Measurements from ENCODE around the gene ZNF212. TPM values are rescaled to one million over a fixed set of nuclear protein-coding genes. Genes with fewer than 3 reads are reported as not detected.

Gene ZNF212
- total RNA-seq = 10 to 100 TPM in 2 of 4 donors, 1 to 10 TPM in 2; 8.4 to 12.6 (median 10.5) TPM

GRCh38 chr7:149239345-149240143, at the start of gene ZNF212:
TSS of gene ZNF212 (plus strand) at chr7:149239651. CDS start at chr7:149239779, 128 bp downstream.
- Histone ChIP-seq H3K4me1 (peaks cover 5 to 34% (median 19%) of the 10 kb centered on the region in 4 donors), H3K27me3 (no peaks in the 10 kb centered on the region), H3K36me3 (no peaks in the 10 kb centered on the region), H3K27ac (peak within 1 kb of the TSS; percentile 43 to 82 (median 78)), H3K4me3 (peak within 1 kb of the TSS; percentile 75 to 97 (median 89)), H3K9me3 (peaks cover 0 to 6% (median 0%) of the 10 kb centered on the region in 4 donors)
- WGBS, 2 donors = 1% methylated on average over 53 to 64 of the region's 64 CpGs
- peak; percentile 79 to 86 for DNase-seq (ENCODE audit: low spot score in 2 of 2)
- TF ChIP-seq, protein P1, sequence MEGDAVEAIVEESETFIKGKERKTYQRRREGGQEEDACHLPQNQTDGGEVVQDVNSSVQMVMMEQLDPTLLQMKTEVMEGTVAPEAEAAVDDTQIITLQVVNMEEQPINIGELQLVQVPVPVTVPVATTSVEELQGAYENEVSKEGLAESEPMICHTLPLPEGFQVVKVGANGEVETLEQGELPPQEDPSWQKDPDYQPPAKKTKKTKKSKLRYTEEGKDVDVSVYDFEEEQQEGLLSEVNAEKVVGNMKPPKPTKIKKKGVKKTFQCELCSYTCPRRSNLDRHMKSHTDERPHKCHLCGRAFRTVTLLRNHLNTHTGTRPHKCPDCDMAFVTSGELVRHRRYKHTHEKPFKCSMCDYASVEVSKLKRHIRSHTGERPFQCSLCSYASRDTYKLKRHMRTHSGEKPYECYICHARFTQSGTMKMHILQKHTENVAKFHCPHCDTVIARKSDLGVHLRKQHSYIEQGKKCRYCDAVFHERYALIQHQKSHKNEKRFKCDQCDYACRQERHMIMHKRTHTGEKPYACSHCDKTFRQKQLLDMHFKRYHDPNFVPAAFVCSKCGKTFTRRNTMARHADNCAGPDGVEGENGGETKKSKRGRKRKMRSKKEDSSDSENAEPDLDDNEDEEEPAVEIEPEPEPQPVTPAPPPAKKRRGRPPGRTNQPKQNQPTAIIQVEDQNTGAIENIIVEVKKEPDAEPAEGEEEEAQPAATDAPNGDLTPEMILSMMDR (IDR thresholded peaks at IDR 0.05) = peak; percentile 80 to 96 (median 87)
- TF ChIP-seq EP300 (IDR thresholded peaks at IDR 0.05) (peak; percentile 64 to 89), POLR2A (IDR thresholded peaks at IDR 0.05) (peak in 1 of 2 donors; percentile 49)

DNA sequence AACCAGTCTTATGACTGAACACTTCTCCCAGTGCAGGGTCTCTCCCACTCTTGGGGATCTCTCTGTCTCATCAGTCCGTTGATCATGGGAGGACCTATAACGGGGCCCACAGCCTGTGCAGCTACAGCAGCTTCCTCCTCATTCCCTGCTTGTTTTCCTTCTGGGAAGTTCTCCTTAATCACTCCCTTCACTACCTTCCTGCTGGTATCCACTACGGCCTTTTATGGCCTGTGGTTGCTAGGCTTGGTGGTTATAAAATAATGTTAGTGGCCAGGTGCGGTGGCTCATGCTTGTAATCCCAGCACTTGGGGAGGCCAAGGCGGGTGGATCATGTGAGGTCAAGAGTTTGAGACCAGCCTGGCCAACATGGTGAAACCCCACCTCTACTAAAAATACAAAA, 47.6 kb upstream of the ZNF212 start:
- Histone ChIP-seq H3K4me3 (no peak overlapping the region), H3K4me1 (peaks cover 0 to 21% (median 10%) of the 10 kb centered on the region in 4 donors), H3K9me3 (no peaks in the 10 kb centered on the region), H3K27ac (no peak overlapping the region), H3K36me3 (no peaks in the 10 kb centered on the region), H3K27me3 (no peaks in the 10 kb centered on the region)
- DNase-seq (ENCODE audit: low spot score in 2 of 2) = no peak
- TF ChIP-seq, protein P1 (IDR thresholded peaks at IDR 0.05) = no peak
- TF ChIP-seq POLR2A (IDR thresholded peaks at IDR 0.05) (no peak), EP300 (IDR thresholded peaks at IDR 0.05) (no peak)
- 42 to 54% methylated on average over 5 of the region's 5 CpGs for WGBS, 2 donors

GRCh38 chr7:149194799-149195179, 44.7 kb upstream of the ZNF212 start:
- 84 to 89% methylated on average over 4 of the region's 4 CpGs for WGBS, 2 donors
- TF ChIP-seq EP300 (IDR thresholded peaks at IDR 0.05) (no peak), POLR2A (IDR thresholded peaks at IDR 0.05) (no peak)
- TF ChIP-seq, protein P1 (IDR thresholded peaks at IDR 0.05) = no peak
- H3K4me3 ChIP-seq = peak overlapping the region; percentile 79 to 89 (median 85)
- peak overlapping the region; percentile 76 to 93 (median 88) for H3K27ac ChIP-seq
- DNase-seq (ENCODE audit: low spot score in 2 of 2) = no peak
- peaks cover 2 to 20% (median 14%) of the 10 kb centered on the region in 3 donors for H3K36me3 ChIP-seq
- no peaks in the 10 kb centered on the region for H3K9me3 ChIP-seq
- peaks cover 0 to 28% (median 17%) of the 10 kb centered on the region in 4 donors for H3K4me1 ChIP-seq
- H3K27me3 ChIP-seq = no peaks in the 10 kb centered on the region

GRCh38 chr7:149195180-149196150, 44.0 kb upstream of the ZNF212 start, which contains the start of gene ZNF282:
TSS of gene ZNF282 (plus strand) at chr7:149195546. CDS start at chr7:149195590, 44 bp downstream.
- 1% methylated on average over 57 to 90 of the region's 97 CpGs for WGBS, 2 donors

More at GRCh38 chr7:149195180-149196150, 44.0 kb upstream of the ZNF212 start, which contains the start of gene ZNF282:
- peaks cover 0 to 28% (median 17%) of the 10 kb centered on the region in 4 donors for H3K4me1 ChIP-seq
- H3K27me3 ChIP-seq = no peaks in the 10 kb centered on the region
- peaks cover 2 to 26% (median 14%) of the 10 kb centered on the region in 3 donors for H3K36me3 ChIP-seq
- DNase-seq (ENCODE audit: low spot score in 2 of 2) = peak; percentile 69 to 76
- peak within 1 kb of the TSS; percentile 76 to 93 (median 88) for H3K27ac ChIP-seq
- no peaks in the 10 kb centered on the region for H3K9me3 ChIP-seq
- peak; percentile 18 to 70 for TF ChIP-seq EP300 (IDR thresholded peaks at IDR 0.05)
- TF ChIP-seq, protein P1 (IDR thresholded peaks at IDR 0.05) = peak; percentile 60 to 80 (median 72)
- TF ChIP-seq POLR2A (IDR thresholded peaks at IDR 0.05) = peak in 1 of 2 donors; percentile 35
- H3K4me3 ChIP-seq = peak within 1 kb of the TSS; percentile 79 to 89 (median 85)

All from tibial nerve (tissue), 4 donors.